HEK293 (cell line): Measurements from ENCODE around the gene PSMB11.
A peak's percentile ranks its signal among the peaks of the same experiment; 100 is the strongest.

Experiments used
- CTCF ChIA-PET: fragments of 350-600 bp; formaldehyde crosslinking; extraction: SDS; loops from one replicate; lab custom pipeline; 2021; ENCODE audit warnings: antibody characterized with exemption; lab: Yijun Ruan, JAX
- POLR2A ChIA-PET: fragments of 300-600 bp; formaldehyde crosslinking; extraction: SDS; loops from one replicate; lab custom pipeline; 2020; ENCODE audit warnings: antibody characterized with exemption, inconsistent platforms; lab: Yijun Ruan, JAX
- H3K27ac ChIP-seq: fragments of 200-500 bp; sonication (Bioruptor generic); 2 replicates; pipeline ENCODE4 v1.5.1; 2014; ENCODE audit warnings: low read depth, low read length, control low read depth, inconsistent platforms; ENCODE audit errors: extremely low read depth
- H3K36me3 ChIP-seq, 2 experiments: fragments of 200-500 bp in 1 of 2; sonication (Bioruptor generic) in 1 of 2; 1 replicate in 1 of 2; 2 replicates in 1 of 2; pipeline ENCODE4 v1.5.1; 2014 to 2017; ENCODE audit warnings: inconsistent platforms in 2 of 2, low read length in 2 of 2; ENCODE audit not compliant: control insufficient read depth in 2 of 2, insufficient read depth in 1 of 2
- H3K4me1 ChIP-seq: fragments of 200-500 bp; sonication (Bioruptor generic); 2 replicates; pipeline ENCODE4 v1.5.1; 2014; ENCODE audit warnings: mild to moderate bottlenecking, low read length, inconsistent platforms; ENCODE audit not compliant: control insufficient read depth, insufficient read depth
- H3K4me3 ChIP-seq: 2 replicates; pipeline ENCODE4 v1.5.1; 2011; ENCODE audit warnings: low read depth, mild to moderate bottlenecking, control low read depth, low read length, moderate library complexity
- H3K9me3 ChIP-seq: fragments of 200-500 bp; sonication (Bioruptor generic); 2 replicates; pipeline ENCODE4 v1.5.1; 2014; ENCODE audit warnings: low read depth, low read length, inconsistent platforms; ENCODE audit not compliant: control insufficient read depth, insufficient read depth
- GLI4 ChIP-seq: fragments of 450-650 bp; formaldehyde crosslinking; IDR thresholded peaks from 2 replicates; pipeline ENCODE4 v1.5.1; 2016; ENCODE audit warnings: missing biosample characterization, missing genetic modification characterization
- ZIC2 ChIP-seq: fragments of 450-650 bp; formaldehyde crosslinking; IDR thresholded peaks from 2 replicates; pipeline ENCODE4 v1.5.1; 2016; ENCODE audit warnings: missing biosample characterization, missing genetic modification characterization
- ZNF10 ChIP-seq: fragments of 450-650 bp; formaldehyde crosslinking; IDR thresholded peaks from 2 replicates; pipeline ENCODE4 v1.5.1; 2017; ENCODE audit warnings: missing biosample characterization, missing genetic modification characterization
- ZNF510 ChIP-seq: fragments of 450-650 bp; formaldehyde crosslinking; IDR thresholded peaks from 2 replicates; pipeline ENCODE4 v1.5.1; 2018; ENCODE audit warnings: mild to moderate bottlenecking, missing genetic modification characterization, missing biosample characterization; ENCODE audit not compliant: insufficient replicate concordance
- ZNF521 ChIP-seq: fragments of 450-650 bp; formaldehyde crosslinking; IDR thresholded peaks from 2 replicates; pipeline ENCODE4 v1.5.1; 2017; ENCODE audit warnings: missing biosample characterization, mild to moderate bottlenecking, missing genetic modification characterization
- ZNF571 ChIP-seq: fragments of 450-650 bp; formaldehyde crosslinking; IDR thresholded peaks from 2 replicates; pipeline ENCODE4 v1.5.0; 2017; ENCODE audit warnings: missing biosample characterization, missing genetic modification characterization
- ZNF747 ChIP-seq: fragments of 450-650 bp; formaldehyde crosslinking; IDR thresholded peaks from 2 replicates; pipeline ENCODE4 v1.5.1; 2016; ENCODE audit warnings: missing biosample characterization, missing genetic modification characterization
- ZNF843 ChIP-seq: fragments of 450-650 bp; formaldehyde crosslinking; IDR thresholded peaks from 2 replicates; pipeline ENCODE4 v1.5.1; 2016; ENCODE audit warnings: missing biosample characterization, missing genetic modification characterization
- TF ChIP-seq, protein P1 (sequence below): fragments of 450-650 bp; formaldehyde crosslinking; IDR thresholded peaks from 2 replicates; pipeline ENCODE4 v1.5.1; 2016; ENCODE audit warnings: missing biosample characterization, missing genetic modification characterization
- TF ChIP-seq, protein P2 (sequence below): fragments of 450-650 bp; formaldehyde crosslinking; IDR thresholded peaks from 2 replicates; pipeline ENCODE4 v1.5.1; 2017; ENCODE audit warnings: missing biosample characterization, mild to moderate bottlenecking, missing genetic modification characterization, moderate library complexity
- TF ChIP-seq, protein P3 (sequence below): fragments of 450-650 bp; formaldehyde crosslinking; IDR thresholded peaks from 2 replicates; pipeline ENCODE4 v1.5.1; 2016; ENCODE audit warnings: missing biosample characterization, missing genetic modification characterization
- TF ChIP-seq, protein P4 (sequence below): fragments of 450-650 bp; formaldehyde crosslinking; IDR thresholded peaks from 2 replicates; pipeline ENCODE4 v1.5.1; 2016; ENCODE audit warnings: missing biosample characterization, missing genetic modification characterization

The PSMB11 gene

DNA sequence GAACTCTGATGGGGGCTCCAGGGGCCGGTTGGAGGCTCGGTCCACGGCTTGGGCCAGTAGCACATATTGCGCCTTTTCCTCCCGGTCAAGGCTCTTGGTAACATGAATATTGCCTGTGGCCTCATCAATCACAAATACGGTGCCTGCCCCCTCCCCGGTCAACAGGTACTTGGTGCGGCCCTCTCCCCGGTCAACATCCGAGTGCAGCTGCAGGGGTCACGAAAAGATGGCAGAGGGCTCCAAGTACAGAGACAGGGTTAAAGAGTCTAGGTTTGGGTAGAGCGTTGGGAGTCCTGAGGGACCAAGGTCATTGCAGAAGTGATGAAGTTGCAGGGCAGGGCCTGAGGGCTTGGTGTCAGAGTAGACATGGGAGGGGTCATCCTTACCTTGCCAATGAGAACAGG is 13.1 kb downstream of the PSMB11 start:
- TF ChIP-seq, protein P1, sequence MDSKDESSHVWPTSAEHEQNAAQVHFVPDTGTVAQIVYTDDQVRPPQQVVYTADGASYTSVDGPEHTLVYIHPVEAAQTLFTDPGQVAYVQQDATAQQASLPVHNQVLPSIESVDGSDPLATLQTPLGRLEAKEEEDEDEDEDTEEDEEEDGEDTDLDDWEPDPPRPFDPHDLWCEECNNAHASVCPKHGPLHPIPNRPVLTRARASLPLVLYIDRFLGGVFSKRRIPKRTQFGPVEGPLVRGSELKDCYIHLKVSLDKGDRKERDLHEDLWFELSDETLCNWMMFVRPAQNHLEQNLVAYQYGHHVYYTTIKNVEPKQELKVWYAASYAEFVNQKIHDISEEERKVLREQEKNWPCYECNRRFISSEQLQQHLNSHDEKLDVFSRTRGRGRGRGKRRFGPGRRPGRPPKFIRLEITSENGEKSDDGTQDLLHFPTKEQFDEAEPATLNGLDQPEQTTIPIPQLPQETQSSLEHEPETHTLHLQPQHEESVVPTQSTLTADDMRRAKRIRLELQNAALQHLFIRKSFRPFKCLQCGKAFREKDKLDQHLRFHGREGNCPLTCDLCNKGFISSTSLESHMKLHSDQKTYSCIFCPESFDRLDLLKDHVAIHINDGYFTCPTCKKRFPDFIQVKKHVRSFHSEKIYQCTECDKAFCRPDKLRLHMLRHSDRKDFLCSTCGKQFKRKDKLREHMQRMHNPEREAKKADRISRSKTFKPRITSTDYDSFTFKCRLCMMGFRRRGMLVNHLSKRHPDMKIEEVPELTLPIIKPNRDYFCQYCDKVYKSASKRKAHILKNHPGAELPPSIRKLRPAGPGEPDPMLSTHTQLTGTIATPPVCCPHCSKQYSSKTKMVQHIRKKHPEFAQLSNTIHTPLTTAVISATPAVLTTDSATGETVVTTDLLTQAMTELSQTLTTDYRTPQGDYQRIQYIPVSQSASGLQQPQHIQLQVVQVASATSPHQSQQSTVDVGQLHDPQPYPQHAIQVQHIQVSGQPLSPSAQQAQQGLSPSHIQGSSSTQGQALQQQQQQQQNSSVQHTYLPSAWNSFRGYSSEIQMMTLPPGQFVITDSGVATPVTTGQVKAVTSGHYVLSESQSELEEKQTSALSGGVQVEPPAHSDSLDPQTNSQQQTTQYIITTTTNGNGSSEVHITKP (tag by site-specific recombination): 0 out of 2 replicates have a peak, but pooled peaks have one; percentile 31
- no peak for TF ChIP-seq ZNF521 (tag by site-specific recombination)
- TF ChIP-seq, all 188 proteins: peak for 1
- ChIA-PET CTCF (interaction anchor here (0.6 to 16.2 kb wide), 16 partner anchors 9 to 125 kb away, joined by 3 to 469 read pairs (median 4); partner anchors contain the start of gene AJUBA), POLR2A (interaction anchor here (0.9 to 2.1 kb wide), 3 partner anchors 48 to 74 kb away, joined by 3 to 8 read pairs (median 6); partner anchors contain the start of gene AJUBA)

DNA sequence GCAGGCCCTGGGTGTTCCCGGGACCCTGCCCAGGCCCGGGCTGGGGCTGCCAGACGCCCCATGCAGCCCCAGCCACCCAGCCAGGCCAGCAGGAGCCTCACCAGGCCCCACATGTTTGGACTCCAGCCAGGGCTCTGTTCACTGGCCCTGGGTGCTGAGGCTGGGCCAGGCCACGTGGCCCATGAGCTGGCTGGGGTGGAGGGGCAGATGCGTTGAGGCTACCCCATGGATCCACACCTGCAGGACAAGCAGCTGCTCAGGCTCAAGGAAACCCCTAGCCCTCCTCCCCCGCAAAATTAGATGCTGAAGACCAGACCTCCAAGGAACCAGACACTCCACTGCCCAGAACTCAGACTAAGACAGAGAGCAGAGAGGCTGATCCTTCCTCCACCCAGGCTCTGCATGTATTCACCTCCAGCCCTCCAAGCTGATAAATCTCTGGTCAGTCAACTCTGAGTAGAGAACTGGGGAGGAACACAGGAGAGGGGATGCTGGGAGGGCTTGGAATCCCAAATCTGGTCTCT is 13.7 kb downstream of the PSMB11 start:
- POLR2A ChIA-PET: interaction anchor here (0.9 to 2.1 kb wide), 5 partner anchors 12 to 74 kb away, joined by 3 to 8 read pairs (median 6); partner anchors contain the start of genes ACIN1 and AJUBA
- peaks cover 4% of the 10 kb centered on the region; the same call in 1 of the 2 replicates for H3K4me1 ChIP-seq
- TF ChIP-seq ZNF10 (tag by site-specific recombination) (no peak), ZNF510 (tag by site-specific recombination) (no peak), GLI4 (tag by site-specific recombination) (no peak), ZNF843 (no peak), ZNF747 (tag by site-specific recombination) (no peak), ZIC2 (tag by site-specific recombination) (0 out of 2 replicates have a peak, but pooled peaks have one; percentile 13), ZNF571 (tag by site-specific recombination) (no peak)
- TF ChIP-seq, protein P2, sequence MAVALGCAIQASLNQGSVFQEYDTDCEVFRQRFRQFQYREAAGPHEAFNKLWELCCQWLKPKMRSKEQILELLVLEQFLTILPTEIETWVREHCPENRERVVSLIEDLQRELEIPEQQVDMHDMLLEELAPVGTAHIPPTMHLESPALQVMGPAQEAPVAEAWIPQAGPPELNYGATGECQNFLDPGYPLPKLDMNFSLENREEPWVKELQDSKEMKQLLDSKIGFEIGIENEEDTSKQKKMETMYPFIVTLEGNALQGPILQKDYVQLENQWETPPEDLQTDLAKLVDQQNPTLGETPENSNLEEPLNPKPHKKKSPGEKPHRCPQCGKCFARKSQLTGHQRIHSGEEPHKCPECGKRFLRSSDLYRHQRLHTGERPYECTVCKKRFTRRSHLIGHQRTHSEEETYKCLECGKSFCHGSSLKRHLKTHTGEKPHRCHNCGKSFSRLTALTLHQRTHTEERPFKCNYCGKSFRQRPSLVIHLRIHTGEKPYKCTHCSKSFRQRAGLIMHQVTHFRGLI (tag by site-specific recombination): no peak
- TF ChIP-seq, protein P3, sequence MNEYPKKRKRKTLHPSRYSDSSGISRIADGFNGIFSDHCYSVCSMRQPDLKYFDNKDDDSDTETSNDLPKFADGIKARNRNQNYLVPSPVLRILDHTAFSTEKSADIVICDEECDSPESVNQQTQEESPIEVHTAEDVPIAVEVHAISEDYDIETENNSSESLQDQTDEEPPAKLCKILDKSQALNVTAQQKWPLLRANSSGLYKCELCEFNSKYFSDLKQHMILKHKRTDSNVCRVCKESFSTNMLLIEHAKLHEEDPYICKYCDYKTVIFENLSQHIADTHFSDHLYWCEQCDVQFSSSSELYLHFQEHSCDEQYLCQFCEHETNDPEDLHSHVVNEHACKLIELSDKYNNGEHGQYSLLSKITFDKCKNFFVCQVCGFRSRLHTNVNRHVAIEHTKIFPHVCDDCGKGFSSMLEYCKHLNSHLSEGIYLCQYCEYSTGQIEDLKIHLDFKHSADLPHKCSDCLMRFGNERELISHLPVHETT (tag by site-specific recombination): no peak
- TF ChIP-seq, protein P4, sequence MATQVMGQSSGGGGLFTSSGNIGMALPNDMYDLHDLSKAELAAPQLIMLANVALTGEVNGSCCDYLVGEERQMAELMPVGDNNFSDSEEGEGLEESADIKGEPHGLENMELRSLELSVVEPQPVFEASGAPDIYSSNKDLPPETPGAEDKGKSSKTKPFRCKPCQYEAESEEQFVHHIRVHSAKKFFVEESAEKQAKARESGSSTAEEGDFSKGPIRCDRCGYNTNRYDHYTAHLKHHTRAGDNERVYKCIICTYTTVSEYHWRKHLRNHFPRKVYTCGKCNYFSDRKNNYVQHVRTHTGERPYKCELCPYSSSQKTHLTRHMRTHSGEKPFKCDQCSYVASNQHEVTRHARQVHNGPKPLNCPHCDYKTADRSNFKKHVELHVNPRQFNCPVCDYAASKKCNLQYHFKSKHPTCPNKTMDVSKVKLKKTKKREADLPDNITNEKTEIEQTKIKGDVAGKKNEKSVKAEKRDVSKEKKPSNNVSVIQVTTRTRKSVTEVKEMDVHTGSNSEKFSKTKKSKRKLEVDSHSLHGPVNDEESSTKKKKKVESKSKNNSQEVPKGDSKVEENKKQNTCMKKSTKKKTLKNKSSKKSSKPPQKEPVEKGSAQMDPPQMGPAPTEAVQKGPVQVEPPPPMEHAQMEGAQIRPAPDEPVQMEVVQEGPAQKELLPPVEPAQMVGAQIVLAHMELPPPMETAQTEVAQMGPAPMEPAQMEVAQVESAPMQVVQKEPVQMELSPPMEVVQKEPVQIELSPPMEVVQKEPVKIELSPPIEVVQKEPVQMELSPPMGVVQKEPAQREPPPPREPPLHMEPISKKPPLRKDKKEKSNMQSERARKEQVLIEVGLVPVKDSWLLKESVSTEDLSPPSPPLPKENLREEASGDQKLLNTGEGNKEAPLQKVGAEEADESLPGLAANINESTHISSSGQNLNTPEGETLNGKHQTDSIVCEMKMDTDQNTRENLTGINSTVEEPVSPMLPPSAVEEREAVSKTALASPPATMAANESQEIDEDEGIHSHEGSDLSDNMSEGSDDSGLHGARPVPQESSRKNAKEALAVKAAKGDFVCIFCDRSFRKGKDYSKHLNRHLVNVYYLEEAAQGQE (tag by site-specific recombination): peak; percentile 56
- TF ChIP-seq, all 188 proteins: peak for 2
- H3K27ac ChIP-seq: no peak overlapping the region
- H3K4me3 ChIP-seq: no peak overlapping the region
- CTCF ChIA-PET: interaction anchor here (0.6 to 16.2 kb wide), 17 partner anchors 9 to 125 kb away, joined by 3 to 469 read pairs (median 4); partner anchors contain the start of gene AJUBA
- no peaks in the 10 kb centered on the region for H3K9me3 ChIP-seq
- peaks cover 17 to 62% of the 10 kb centered on the region in 2 experiments for H3K36me3 ChIP-seq

More for the DNA sequence above, 13.1 kb downstream of the PSMB11 start:
- Histone ChIP-seq H3K4me3 (no peak overlapping the region), H3K4me1 (peaks cover 4% of the 10 kb centered on the region; the same call in 1 of the 2 replicates), H3K27ac (no peak overlapping the region), H3K9me3 (no peaks in the 10 kb centered on the region), H3K36me3 (peaks cover 12 to 62% of the 10 kb centered on the region in 2 experiments)
